ENCODE measurements around the gene DMKN.

The DMKN gene

GRCh38 chr19:35459414-35460082, 53.9 kb downstream of the DMKN start:
- DNase-seq: no peak

- no peak for DNase-seq
Observed at GRCh38 chr19:35458731-35459391, 54.6 kb downstream of the DMKN start.

GRCh38 chr19:35458192-35458591, 55.3 kb downstream of the DMKN start:
- DNase-seq: no peak

GRCh38 chr19:35457173-35457572, 56.3 kb downstream of the DMKN start:
- no peak for DNase-seq

GRCh38 chr19:35455616-35456201, 57.7 kb downstream of the DMKN start:
- DNase-seq: no peak

GRCh38 chr19:35454663-35455062, 58.8 kb downstream of the DMKN start:
- no peak for DNase-seq

- no peak for DNase-seq
Observed at GRCh38 chr19:35451338-35452096, 61.9 kb downstream of the DMKN start.

- DNase-seq: no peak
Observed at GRCh38 chr19:35449359-35450043, 63.9 kb downstream of the DMKN start.

GRCh38 chr19:35447606-35448469, 65.6 kb downstream of the DMKN start, which contains the start of gene FFAR2:
FFAR2 (plus strand) TSS chr19:35448257; CDS start chr19:35449715, 1,458 bp downstream.
- no peak for DNase-seq
